Vagina (tissue), 2 donors: ENCODE results near the gene MGAT5B.

Experiments
- CTCF ChIP-seq, 3 experiments: fragments of 450-650 bp in 2 of 3; fragments of 200-600 bp in 1 of 3; sonication (generic) in 1 of 3; IDR thresholded peaks; one replicate each; pipeline ENCODE4 v1.5.1; 2017 to 2019; ENCODE audit warnings: antibody characterized with exemption in 3 of 3, mild to moderate bottlenecking in 2 of 3, moderate library complexity in 2 of 3
- POLR2A ChIP-seq, 2 donors: fragments of 450-650 bp; IDR thresholded peaks; one replicate each; pipeline ENCODE4 v1.6.1; 2017; ENCODE audit warnings: antibody characterized with exemption in 2 of 2, mild to moderate bottlenecking in 2 of 2, moderate library complexity in 2 of 2

DNA sequence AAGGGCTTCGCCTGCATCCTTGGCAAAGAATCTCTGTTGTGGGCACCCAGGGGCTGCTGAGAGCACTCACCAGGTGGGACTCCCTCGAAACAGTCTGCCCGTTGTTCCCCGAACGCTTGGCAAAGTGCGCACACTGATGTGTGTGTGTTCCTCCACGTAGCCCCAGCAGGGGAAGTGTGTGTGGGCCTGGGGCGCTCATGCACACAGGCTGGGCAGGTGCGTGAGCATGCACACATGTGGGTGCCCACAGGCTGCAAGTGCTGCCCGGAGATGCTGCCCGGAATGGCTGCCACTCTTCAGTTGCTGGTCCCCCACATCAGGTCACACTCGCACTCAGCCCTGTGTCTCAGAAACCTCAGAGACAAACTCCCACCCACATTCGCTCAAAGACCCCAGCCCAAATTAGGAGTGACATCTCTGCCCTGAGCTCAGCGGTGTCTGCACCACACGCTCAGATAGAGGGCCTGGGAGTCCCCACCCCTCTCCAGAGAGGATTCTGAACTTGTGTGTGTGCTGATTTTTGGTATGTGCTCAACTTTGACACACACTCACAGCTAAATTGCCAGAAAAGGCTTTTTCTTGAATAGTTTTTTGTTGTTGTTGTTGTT is 119.4 kb downstream of the MGAT5B start:
- TF ChIP-seq CTCF (IDR thresholded peaks at IDR 0.05) (no peak), POLR2A (IDR thresholded peaks at IDR 0.05) (no peak)
